Right lobe of liver (tissue), 4 donors: ENCODE measurements around the gene TYW1B.

Source experiments
- CTCF ChIP-seq, 4 donors: fragments of 200-600 bp in 3 of 4; fragments of 450-650 bp in 1 of 4; IDR thresholded peaks; one replicate each; pipeline versions ENCODE4 v1.5.1 to v1.8.0; 2016 to 2022; ENCODE audit warnings: antibody characterized with exemption in 4 of 4, mild to moderate bottlenecking in 2 of 4
- POLR2A ChIP-seq: fragments of 450-650 bp; IDR thresholded peaks from one replicate; pipeline ENCODE4 v1.6.1; 2017; ENCODE audit warnings: antibody characterized with exemption, mild to moderate bottlenecking
- donor health status: DM: no; HTN: no; CAD: no.
- donor health status: DM: no; HTN: no; CAD: no.
- donor health status: DM: no; HTN: yes; CAD: no.

GRCh38 chr7:72709909-72710308 lies 118.1 kb downstream of the TYW1B start:
- TF ChIP-seq CTCF (IDR thresholded peaks at IDR 0.05) (no peak), POLR2A (no peak)
